ENCODE data around the gene CADPS2.

DNA sequence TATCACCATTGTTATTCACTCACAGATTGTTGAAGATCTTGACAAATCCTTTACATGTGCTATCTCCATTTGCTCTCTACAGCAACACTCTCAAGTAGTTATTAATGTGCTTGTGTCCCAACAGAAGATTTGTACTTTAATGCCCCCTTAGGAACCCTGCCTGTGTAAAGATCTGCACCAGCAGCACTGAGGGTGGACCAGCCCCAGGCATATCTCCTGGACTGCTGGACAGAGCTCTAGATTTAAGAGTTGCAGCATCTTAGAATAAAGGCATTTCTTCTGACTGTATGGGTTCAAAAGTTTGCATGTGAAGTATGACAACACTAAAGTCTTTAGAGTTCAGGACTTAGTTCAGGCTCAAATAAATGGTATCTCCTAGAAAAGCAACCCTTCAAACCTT lies 282.0 kb downstream of the CADPS2 start:
- TF ChIP-seq POLR2AphosphoS5 (IDR thresholded peaks at IDR 0.05; ENCODE audit: low read depth, low read length) = no peak
- no peak for TF ChIP-seq TAF1 (IDR thresholded peaks at IDR 0.05; ENCODE audit: borderline replicate concordance, insufficient read depth, low read length)
- TF ChIP-seq, protein P1, sequence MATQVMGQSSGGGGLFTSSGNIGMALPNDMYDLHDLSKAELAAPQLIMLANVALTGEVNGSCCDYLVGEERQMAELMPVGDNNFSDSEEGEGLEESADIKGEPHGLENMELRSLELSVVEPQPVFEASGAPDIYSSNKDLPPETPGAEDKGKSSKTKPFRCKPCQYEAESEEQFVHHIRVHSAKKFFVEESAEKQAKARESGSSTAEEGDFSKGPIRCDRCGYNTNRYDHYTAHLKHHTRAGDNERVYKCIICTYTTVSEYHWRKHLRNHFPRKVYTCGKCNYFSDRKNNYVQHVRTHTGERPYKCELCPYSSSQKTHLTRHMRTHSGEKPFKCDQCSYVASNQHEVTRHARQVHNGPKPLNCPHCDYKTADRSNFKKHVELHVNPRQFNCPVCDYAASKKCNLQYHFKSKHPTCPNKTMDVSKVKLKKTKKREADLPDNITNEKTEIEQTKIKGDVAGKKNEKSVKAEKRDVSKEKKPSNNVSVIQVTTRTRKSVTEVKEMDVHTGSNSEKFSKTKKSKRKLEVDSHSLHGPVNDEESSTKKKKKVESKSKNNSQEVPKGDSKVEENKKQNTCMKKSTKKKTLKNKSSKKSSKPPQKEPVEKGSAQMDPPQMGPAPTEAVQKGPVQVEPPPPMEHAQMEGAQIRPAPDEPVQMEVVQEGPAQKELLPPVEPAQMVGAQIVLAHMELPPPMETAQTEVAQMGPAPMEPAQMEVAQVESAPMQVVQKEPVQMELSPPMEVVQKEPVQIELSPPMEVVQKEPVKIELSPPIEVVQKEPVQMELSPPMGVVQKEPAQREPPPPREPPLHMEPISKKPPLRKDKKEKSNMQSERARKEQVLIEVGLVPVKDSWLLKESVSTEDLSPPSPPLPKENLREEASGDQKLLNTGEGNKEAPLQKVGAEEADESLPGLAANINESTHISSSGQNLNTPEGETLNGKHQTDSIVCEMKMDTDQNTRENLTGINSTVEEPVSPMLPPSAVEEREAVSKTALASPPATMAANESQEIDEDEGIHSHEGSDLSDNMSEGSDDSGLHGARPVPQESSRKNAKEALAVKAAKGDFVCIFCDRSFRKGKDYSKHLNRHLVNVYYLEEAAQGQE (IDR thresholded peaks at IDR 0.05; ENCODE audit: insufficient read depth in 1 of 2, low read depth in 2 of 2, low read length in 2 of 2) = peak in 1 of 2 experiments; percentile 82; a peak in 2 of 4 replicates
- no peak for TF ChIP-seq SIN3A (IDR thresholded peaks at IDR 0.05; ENCODE audit: borderline replicate concordance, insufficient read depth, low read length)

Measured in PFSK-1 (cell line).